AG09309 (cell line): ENCODE results near the gene FBN2.

Experiments
- DNase-seq: peaks from one replicate; pipeline ENCODE4 v3.0.0-alpha.2; 2010; ENCODE audit warnings: low read depth
- H3K4me3 ChIP-seq: 2 replicates; pipeline ENCODE4 v1.5.1; 2011; ENCODE audit warnings: mild to moderate bottlenecking, low read depth, low read length, moderate library complexity; ENCODE audit not compliant: control insufficient read depth
- CTCF ChIP-seq: IDR thresholded peaks from 2 replicates; pipeline ENCODE4 v1.5.1; 2011; ENCODE audit warnings: mild to moderate bottlenecking, low read depth, low read length, inconsistent platforms; ENCODE audit not compliant: insufficient read depth, control insufficient read depth; ENCODE audit errors: missing control alignments

The FBN2 gene

GRCh38 chr5:128241051-128241695, 296.9 kb downstream of the FBN2 start:
- no peak overlapping the region for H3K4me3 ChIP-seq
- no peak for DNase-seq
- TF ChIP-seq CTCF, result no peak

GRCh38 chr5:128237546-128237945, 300.5 kb downstream of the FBN2 start:
- TF ChIP-seq CTCF, result no peak
- peak; percentile 83 for DNase-seq
- no peak overlapping the region for H3K4me3 ChIP-seq

- no peak overlapping the region for H3K4me3 ChIP-seq
- no peak for TF ChIP-seq CTCF
- no peak for DNase-seq
Observed at GRCh38 chr5:128237000-128237399, 301.0 kb downstream of the FBN2 start.

GRCh38 chr5:128236334-128236733, 301.7 kb downstream of the FBN2 start:
- no peak overlapping the region for H3K4me3 ChIP-seq
- TF ChIP-seq CTCF, result no peak
- no peak for DNase-seq

GRCh38 chr5:128234928-128235641, 303.0 kb downstream of the FBN2 start:
- no peak overlapping the region for H3K4me3 ChIP-seq
- DNase-seq, result no peak
- no peak for TF ChIP-seq CTCF

- no peak overlapping the region for H3K4me3 ChIP-seq
- no peak for DNase-seq
- no peak for TF ChIP-seq CTCF
Observed at GRCh38 chr5:128228521-128228920, 309.5 kb downstream of the FBN2 start.

- no peak overlapping the region for H3K4me3 ChIP-seq
- no peak for TF ChIP-seq CTCF
- peak; percentile 75 for DNase-seq
Observed at GRCh38 chr5:128228008-128228407, 310.0 kb downstream of the FBN2 start.
